Astrocyte (in vitro differentiated cells and primary cell): ENCODE results near the gene MTA1. TPM values are rescaled to one million over a fixed set of nuclear protein-coding genes. Genes with fewer than 3 reads are reported as not detected.

Source experiments
- DNase-seq: peaks from one replicate; pipeline ENCODE4 v3.0.0-alpha.2; 2010; ENCODE audit warnings: low read depth
- FAIRE-seq: peaks from 2 replicates; lab custom pipeline; 2011; peaks lifted over from hg19 to GRCh38; lab: Jason Lieb, UNC
- H2AFZ ChIP-seq: 2 replicates; pipeline ENCODE4 v1.6.0; 2012; ENCODE audit warnings: low read depth, low read length, inconsistent platforms
- H3K27ac ChIP-seq: 2 replicates; pipeline ENCODE4 v1.5.1; 2011; ENCODE audit warnings: low read depth, low read length, inconsistent platforms
- H3K27me3 ChIP-seq: 2 replicates; pipeline ENCODE4 v1.6.0; 2011; ENCODE audit warnings: low read length, inconsistent platforms; ENCODE audit not compliant: insufficient read depth
- H3K36me3 ChIP-seq: 2 replicates; pipeline ENCODE4 v1.5.1; 2011; ENCODE audit warnings: low read length, inconsistent platforms; ENCODE audit not compliant: insufficient read depth
- H3K4me1 ChIP-seq: 2 replicates; pipeline ENCODE4 v1.5.1; 2011; ENCODE audit warnings: low read length, inconsistent platforms; ENCODE audit not compliant: insufficient read depth
- H3K4me2 ChIP-seq: 2 replicates; pipeline ENCODE4 v1.6.0; 2012; ENCODE audit warnings: low read length, inconsistent platforms
- H3K4me3 ChIP-seq: 2 replicates; pipeline ENCODE4 v1.5.1; 2011; ENCODE audit warnings: low read depth, mild to moderate bottlenecking, low read length, inconsistent platforms; ENCODE audit not compliant: insufficient read depth
- H3K79me2 ChIP-seq: 2 replicates; pipeline ENCODE4 v1.6.0; 2012; ENCODE audit warnings: mild to moderate bottlenecking, low read length, inconsistent platforms; ENCODE audit not compliant: insufficient read depth
- H3K9ac ChIP-seq: 2 replicates; pipeline ENCODE4 v1.6.0; 2012; ENCODE audit warnings: mild to moderate bottlenecking, low read length, inconsistent platforms
- H3K9me3 ChIP-seq: 2 replicates; pipeline ENCODE4 v1.5.1; 2012; ENCODE audit warnings: low read depth, mild to moderate bottlenecking, low read length, inconsistent platforms; ENCODE audit not compliant: insufficient read depth
- H4K20me1 ChIP-seq: 2 replicates; pipeline ENCODE4 v1.6.0; 2012; ENCODE audit warnings: low read length, inconsistent platforms; ENCODE audit not compliant: insufficient read depth
- H3K27ac Mint-ChIP-seq: one replicate; pipeline ENCODE4 v1.8.0; 2021; ENCODE audit warnings: mild to moderate bottlenecking, mixed read lengths; ENCODE audit not compliant: unreplicated experiment
- H3K27me3 Mint-ChIP-seq: one replicate; pipeline ENCODE4 v1.8.0; 2021; ENCODE audit warnings: low read depth, mixed read lengths; ENCODE audit not compliant: unreplicated experiment
- H3K36me3 Mint-ChIP-seq: one replicate; pipeline ENCODE4 v1.8.0; 2021; ENCODE audit warnings: low read depth, mixed read lengths; ENCODE audit not compliant: unreplicated experiment
- H3K4me1 Mint-ChIP-seq: one replicate; pipeline ENCODE4 v1.8.0; 2021; ENCODE audit warnings: low read depth, mixed read lengths; ENCODE audit not compliant: unreplicated experiment
- H3K4me3 Mint-ChIP-seq: one replicate; pipeline ENCODE4 v1.8.0; 2021; ENCODE audit warnings: mild to moderate bottlenecking, moderate library complexity, mixed read lengths; ENCODE audit not compliant: unreplicated experiment
- H3K9me3 Mint-ChIP-seq: one replicate; pipeline ENCODE4 v1.8.0; 2021; ENCODE audit warnings: mild to moderate bottlenecking, mixed read lengths; ENCODE audit not compliant: unreplicated experiment
- CTCF ChIP-seq: IDR thresholded peaks from 2 replicates; pipeline ENCODE4 v1.5.1; 2011; ENCODE audit warnings: low read depth, mild to moderate bottlenecking, inconsistent platforms, low read length, moderate library complexity; ENCODE audit not compliant: insufficient read depth
- EZH2 ChIP-seq: IDR thresholded peaks from 2 replicates; pipeline ENCODE4 v1.6.1; 2012; ENCODE audit warnings: mild to moderate bottlenecking, low read length, inconsistent platforms; ENCODE audit not compliant: insufficient read depth
- total RNA-seq: library from RNA; stranded (reverse); gene quantifications from 2 replicates; pipeline ENCODE4 v1.2.1, GENCODE V29; 2021

The MTA1 gene
- total RNA-seq, 1 donor from 2014 or later, result 111 TPM

DNA sequence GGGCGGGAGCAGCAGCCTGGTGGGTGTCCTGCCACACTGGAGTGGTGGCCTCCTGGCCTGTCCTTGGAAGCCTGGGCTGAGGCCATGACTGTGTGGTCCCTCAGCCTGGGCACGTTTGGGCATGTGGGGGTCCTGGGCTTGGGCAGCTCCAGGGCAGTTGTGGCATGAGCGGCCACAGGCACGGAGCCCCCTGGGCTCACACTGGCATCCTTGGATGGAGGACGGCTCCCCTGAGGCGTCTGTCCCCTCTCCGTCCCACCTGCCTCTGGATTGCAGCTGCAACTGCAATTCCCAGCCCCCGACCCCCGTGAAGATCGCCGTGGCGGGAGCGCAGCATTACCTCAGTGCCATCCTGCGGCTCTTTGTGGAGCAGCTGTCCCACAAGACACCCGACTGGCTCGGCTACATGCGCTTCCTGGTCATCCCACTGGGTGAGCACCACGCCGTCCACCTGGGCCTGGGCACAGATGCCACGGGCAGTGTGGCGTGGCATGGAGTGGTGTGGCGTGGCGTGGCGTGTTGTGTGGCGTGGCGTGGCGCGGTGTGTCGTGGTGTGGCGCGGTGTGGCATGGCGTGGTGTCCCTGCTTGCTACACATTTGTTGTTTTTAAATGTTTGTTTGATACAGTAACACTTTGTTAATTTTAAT lies 36.4 kb upstream of the MTA1 start:
- Histone ChIP-seq H3K4me2 (no peak overlapping the region), H3K9ac (no peak overlapping the region), H3K79me2 (no peaks in the 10 kb centered on the region), H3K27me3 (no peaks in the 10 kb centered on the region), H3K36me3 (peaks cover 2% of the 10 kb centered on the region), H2AFZ (no peak overlapping the region), H3K9me3 (no peaks in the 10 kb centered on the region), H4K20me1 (peaks cover 6% of the 10 kb centered on the region), H3K27ac (no peak overlapping the region), H3K4me1 (no peaks in the 10 kb centered on the region), H3K4me3 (no peak overlapping the region)
- Mint-ChIP-seq H3K4me3 (no peak overlapping the region), H3K27me3 (no peaks in the 10 kb centered on the region), H3K36me3 (peaks cover 7% of the 10 kb centered on the region), H3K27ac (no peak overlapping the region), H3K9me3 (no peaks in the 10 kb centered on the region), H3K4me1 (no peaks in the 10 kb centered on the region)
- FAIRE-seq, result no peak
- DNase-seq, result no peak
- no peak for TF ChIP-seq EZH2
- no peak for TF ChIP-seq CTCF

GRCh38 chr14:105384041-105384557 lies 35.5 kb upstream of the MTA1 start:
- H3K27ac Mint-ChIP-seq, result no peak overlapping the region
- H3K36me3 Mint-ChIP-seq, result peaks cover 7% of the 10 kb centered on the region
- DNase-seq, result no peak
- no peaks in the 10 kb centered on the region for H3K27me3 Mint-ChIP-seq
- H2AFZ ChIP-seq, result no peak overlapping the region
- peaks cover 1% of the 10 kb centered on the region for H4K20me1 ChIP-seq
- no peaks in the 10 kb centered on the region for H3K9me3 ChIP-seq
- H3K4me1 ChIP-seq, result no peaks in the 10 kb centered on the region
- H3K4me3 ChIP-seq, result no peak overlapping the region
- H3K27ac ChIP-seq, result no peak overlapping the region
- no peaks in the 10 kb centered on the region for H3K79me2 ChIP-seq
- TF ChIP-seq EZH2, result no peak
- no peak for TF ChIP-seq CTCF
- no peak for FAIRE-seq
- H3K4me1 Mint-ChIP-seq, result no peaks in the 10 kb centered on the region
- no peaks in the 10 kb centered on the region for H3K9me3 Mint-ChIP-seq
- H3K4me3 Mint-ChIP-seq, result no peak overlapping the region
- no peak overlapping the region for H3K9ac ChIP-seq
- H3K27me3 ChIP-seq, result no peaks in the 10 kb centered on the region
- H3K36me3 ChIP-seq, result peaks cover 2% of the 10 kb centered on the region
- H3K4me2 ChIP-seq, result no peak overlapping the region

DNA sequence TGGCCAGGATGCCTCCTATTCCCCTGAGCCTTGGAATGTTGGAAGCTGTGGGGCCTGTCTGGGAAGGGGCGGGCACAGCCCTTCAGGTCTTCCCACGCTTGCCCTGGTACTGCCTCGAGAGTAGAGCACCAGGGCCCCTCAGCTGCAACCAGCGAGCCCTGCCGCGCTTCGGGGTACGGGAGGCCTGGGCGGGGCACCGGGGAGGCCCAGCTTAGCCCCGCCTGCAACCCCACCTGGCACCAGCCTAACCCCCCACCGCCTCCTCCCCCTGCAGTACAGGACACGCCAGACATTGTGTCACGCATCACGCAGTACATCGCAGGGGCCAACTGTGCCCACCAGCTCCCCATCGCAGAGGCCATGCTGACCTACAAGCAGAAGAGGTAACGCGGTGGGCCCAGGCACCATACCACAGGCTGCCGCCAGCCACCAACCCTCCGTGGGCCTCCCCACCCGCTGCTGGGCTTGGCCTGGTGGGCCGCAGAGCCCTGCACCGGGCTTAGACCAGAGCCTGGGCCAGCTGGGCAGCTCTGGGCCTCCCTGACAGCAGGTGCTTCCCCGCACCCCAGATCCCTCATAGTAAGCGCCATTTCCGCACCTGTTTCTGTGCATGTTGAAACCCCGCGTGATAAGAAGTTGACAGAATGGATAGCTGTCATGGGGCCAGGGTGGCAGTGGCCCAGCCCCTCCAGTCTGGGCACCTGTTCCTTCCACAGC lies 34.9 kb upstream of the MTA1 start:
- Mint-ChIP-seq H3K9me3 (no peaks in the 10 kb centered on the region), H3K27me3 (no peaks in the 10 kb centered on the region)
- no peak for FAIRE-seq

More for the DNA sequence above, 34.9 kb upstream of the MTA1 start:
- Histone ChIP-seq H3K27me3 (no peaks in the 10 kb centered on the region), H3K36me3 (peaks cover 2% of the 10 kb centered on the region), H3K79me2 (no peaks in the 10 kb centered on the region), H3K4me3 (no peak overlapping the region), H2AFZ (no peak overlapping the region), H4K20me1 (no peaks in the 10 kb centered on the region), H3K9ac (no peak overlapping the region), H3K27ac (no peak overlapping the region), H3K4me1 (no peaks in the 10 kb centered on the region), H3K9me3 (no peaks in the 10 kb centered on the region), H3K4me2 (no peak overlapping the region)
- Mint-ChIP-seq H3K27ac (no peak overlapping the region), H3K4me3 (no peak overlapping the region), H3K36me3 (peaks cover 7% of the 10 kb centered on the region), H3K4me1 (no peaks in the 10 kb centered on the region)
- DNase-seq, result no peak
- TF ChIP-seq EZH2, result no peak
- TF ChIP-seq CTCF, result no peak
